Posterior cingulate gyrus (tissue), 11 donors: ENCODE results near the gene FOXP1.
A peak's percentile ranks its signal among the peaks of the same experiment; 100 is the strongest.

Experiments used
- DNase-seq, 10 donors: peaks; one replicate each; pipeline versions ENCODE4 v3.0.0 to v3.0.0-alpha.2; 2020 to 2021; ENCODE audit warnings: mixed read lengths in 3 of 10
- intact Hi-C: fragments of 100-400 bp; cut with DNase I; formaldehyde crosslinking; loops from one replicate; pipeline ENCODE4 v1.15.1; 2023

FOXP1 gene

GRCh38 chr3:71392251-71392650, 191.3 kb downstream of the FOXP1 start:
- no peak for DNase-seq
- intact Hi-C loops, result no loop called here

DNA sequence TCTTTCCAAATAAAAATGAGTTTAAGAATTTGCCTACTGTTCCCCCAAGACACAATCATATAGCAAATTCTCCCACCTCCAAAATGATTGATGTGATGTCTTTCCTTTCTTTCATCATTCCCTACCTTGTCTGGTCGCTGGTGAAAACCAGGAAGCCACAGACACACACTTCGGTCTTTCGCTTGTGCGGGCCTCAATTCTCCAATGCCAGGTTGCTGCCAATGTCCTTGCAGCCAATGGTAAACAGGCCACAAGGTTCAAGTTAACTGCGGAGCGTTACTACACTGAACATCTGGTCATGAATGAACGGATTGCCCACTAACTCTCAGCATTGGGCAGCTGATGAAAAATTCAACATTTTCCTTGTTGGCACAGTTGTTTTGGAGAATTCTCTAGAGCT, 192.2 kb downstream of the FOXP1 start:
- intact Hi-C loops, result no loop called here
- no peak for DNase-seq

DNA sequence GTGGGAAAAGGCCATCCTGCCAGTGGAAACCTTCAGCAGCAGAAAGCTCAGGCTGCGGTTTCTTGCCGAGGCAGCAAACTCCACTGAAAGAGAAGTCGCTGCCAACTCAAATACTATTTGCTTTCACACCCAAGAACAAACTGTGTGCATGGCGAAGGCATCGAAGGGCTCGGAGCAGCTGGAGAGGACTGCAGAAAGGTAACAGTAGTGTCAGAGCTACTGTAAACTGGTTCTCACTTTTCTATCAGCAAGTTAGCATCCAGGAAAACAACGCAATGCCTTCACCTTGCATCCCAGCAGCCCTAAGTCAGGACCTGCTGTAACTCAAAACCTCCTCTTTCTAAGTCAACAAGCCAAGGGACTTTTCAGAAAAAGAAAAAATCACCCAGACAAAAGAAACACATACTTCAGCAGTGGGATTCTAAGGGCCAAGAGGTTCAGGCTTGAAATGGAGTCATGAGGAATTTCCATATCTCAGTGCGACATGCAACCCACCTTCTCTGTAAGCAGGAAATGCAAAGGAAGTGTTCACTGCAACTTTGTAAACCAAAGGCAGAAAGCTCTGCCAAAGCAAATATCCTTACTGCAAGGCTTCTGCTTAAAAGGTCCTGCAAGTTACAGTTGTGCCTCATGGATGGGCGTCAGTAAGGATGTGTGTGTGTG, 193.5 kb downstream of the FOXP1 start:
- peak in 4 of 10 donors; percentile 14 to 84 (median 77) for DNase-seq
- intact Hi-C loops, result no loop called here

DNA sequence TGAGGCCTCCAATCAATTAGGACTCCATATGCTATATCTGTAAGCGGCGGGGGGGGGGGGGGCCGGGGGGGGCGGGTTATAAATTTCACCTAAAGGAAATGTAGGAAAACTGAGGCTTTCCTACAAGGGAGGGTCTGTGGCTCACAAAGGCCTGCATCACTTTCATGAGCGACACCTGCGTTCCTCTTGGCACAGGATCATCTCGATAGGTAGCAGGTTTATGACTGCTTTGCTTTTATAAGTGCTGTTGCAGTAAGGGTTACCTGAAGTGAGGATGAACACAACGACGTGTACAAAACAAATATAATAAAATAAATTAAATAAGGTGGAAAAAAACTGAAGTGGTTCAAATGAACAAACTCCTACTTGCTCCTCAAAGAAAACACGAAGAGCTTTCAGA, 194.3 kb downstream of the FOXP1 start:
- intact Hi-C loops, result no loop called here
- no peak for DNase-seq

GRCh38 chr3:71388535-71389120, 194.9 kb downstream of the FOXP1 start:
- no peak for DNase-seq
- intact Hi-C loops, result no loop called here

GRCh38 chr3:71387586-71387985, 195.9 kb downstream of the FOXP1 start:
- no peak for DNase-seq
- intact Hi-C loops, result no loop called here

DNA sequence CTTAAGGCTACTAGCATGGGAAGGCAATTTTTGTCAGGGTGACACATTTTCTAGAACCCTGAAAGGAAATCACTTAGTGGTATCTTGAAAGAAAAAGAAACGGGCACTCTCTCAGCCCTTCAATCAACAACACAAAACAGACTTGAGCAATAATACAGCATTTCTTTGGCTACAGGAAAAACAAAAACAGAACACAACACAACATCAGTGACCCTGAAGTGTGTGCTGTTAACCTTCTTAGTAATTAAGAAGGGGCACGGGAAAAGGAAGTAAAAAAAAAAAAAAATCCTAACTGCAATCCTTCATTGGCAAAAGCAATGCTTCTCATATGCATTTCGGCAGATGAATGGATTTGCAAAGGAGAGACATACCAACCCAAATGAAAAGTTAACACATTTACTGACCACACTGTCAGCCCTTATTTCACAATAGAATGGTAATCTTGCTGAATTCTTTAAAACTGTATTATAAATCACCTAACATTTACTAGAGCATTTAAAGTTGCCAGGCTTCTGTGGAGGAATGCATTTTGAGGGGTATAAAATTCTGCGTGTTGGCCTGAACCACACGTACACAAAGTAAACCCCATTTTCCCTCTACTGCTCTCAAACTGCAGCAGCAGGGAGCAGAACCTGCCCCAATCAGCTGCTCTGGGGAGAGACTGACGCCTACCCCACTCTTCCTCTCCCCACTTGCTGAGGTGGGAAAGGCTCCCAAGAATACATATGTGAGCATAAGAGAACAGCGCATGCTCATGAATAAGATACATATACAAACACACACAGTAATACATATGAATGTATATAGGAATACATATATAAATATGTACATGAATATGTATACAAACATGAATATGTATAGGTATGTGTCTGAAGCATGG, 198.5 kb downstream of the FOXP1 start:
- intact Hi-C loops, result no loop called here
- DNase-seq, result no peak

- no peak for DNase-seq
- intact Hi-C loops, result no loop called here
Observed at GRCh38 chr3:71384388-71384787, 199.1 kb downstream of the FOXP1 start.

DNA sequence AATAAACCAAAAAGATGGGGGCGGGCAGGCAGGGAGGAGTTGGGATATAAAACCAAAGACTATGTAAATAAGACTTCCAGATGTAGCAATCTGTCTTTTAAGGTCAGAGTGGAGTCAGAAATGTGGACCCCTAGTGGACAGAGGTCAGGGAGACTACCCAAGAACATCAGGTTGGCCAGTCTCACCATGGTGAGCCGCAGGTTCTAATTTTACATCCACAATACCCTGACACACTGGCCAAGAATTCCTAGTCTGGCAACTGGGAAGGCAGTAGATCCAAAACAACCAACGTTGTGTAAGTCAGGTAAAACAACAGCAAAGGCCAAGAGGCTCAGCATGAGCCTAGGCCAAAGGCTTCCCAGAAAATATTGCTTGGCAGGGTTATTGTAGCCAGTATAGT, 203.4 kb downstream of the FOXP1 start:
- intact Hi-C loops, result no loop called here
- DNase-seq, result no peak

DNA sequence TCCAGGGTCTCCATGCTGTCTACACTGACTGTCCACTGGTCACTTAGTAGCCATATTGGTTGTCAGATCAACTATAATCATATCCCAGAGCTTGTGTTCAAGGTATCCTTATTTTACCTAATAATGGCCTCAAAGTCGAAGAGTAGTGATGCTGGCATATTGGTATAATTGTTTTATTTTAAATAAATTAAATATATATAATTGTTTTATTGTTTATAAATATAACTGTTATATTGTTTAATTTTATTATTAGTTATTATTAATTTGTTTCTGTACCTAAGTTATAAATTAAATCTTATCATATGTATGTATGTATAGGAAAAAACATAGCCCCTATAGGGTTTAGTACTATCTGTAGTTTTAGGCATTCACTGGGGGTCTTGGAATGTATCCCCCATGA, 205.0 kb downstream of the FOXP1 start:
- intact Hi-C loops, result no loop called here

DNA sequence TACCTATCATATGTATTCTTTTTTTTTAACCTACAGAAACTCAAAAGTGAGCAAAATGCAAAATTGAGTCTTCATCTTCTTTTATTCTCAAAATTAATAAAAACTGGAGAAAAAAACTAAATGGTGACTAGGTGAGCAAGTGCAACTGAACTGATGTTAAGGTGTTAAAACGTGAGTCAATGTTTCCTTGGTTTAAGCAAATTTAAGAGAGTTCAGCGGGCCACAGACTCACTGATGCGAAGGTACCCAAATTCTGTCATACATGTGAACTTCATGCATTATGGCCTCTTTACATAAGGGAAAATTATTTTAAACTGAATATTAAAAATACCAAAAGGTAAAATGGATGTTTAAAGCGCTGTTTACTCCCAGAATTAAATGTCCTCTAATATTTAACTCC, 206.6 kb downstream of the FOXP1 start:
- intact Hi-C loops, result no loop called here

More for the DNA sequence above, 205.0 kb downstream of the FOXP1 start:
- DNase-seq, result no peak

DNA sequence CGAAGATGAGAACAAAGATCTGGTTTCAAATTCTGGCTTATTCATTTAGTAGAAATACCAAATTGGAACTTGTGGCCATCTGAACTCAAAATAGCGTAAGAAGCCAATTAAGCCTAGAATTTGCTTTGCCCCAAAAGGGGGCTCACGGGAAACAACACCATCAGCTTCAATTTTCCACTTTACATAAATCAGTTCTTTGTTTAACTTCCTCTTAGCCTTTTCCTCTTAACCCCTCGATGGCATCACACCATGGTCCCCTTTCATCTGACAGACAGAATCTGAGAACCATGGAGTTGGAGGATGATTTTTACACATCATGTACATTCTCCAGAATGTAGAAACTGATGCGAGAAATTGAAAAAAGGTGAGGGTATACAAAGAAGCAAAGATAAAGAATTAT, 207.0 kb downstream of the FOXP1 start:
- DNase-seq, result no peak
- intact Hi-C loops, result no loop called here

More for the DNA sequence above, 206.6 kb downstream of the FOXP1 start:
- no peak for DNase-seq

GRCh38 chr3:71374582-71374981, 208.9 kb downstream of the FOXP1 start:
- intact Hi-C loops, result no loop called here
- DNase-seq, result no peak

GRCh38 chr3:71372911-71373637, 210.5 kb downstream of the FOXP1 start:
- intact Hi-C loops, result no loop called here
- DNase-seq, result no peak

DNA sequence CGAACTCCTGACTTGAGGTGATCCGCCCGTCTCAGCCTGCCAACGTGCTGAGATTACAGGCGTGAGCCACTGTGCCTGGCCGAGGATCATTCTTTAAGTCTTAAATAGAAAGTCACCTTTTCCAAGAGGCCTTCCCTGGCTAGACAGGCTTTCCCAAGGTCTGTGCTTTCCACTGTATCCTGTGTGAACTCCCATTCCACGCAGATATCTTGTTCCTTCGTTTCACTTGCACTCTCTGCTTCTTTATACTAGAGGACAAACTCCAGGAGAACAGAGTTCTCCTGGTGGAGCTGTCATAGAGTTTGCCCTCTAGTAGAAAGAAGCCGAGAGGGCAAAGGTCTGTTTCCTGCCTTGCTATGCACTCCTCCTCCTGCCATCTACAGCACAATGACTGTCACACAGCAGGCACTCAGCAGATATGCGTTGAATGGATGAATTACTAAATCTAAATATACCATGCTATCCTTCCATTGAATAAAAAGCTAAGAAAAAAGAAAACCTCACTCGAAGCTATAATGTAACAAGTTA, 211.2 kb downstream of the FOXP1 start:
- no peak for DNase-seq
- intact Hi-C loops, result no loop called here

GRCh38 chr3:71371282-71371681, 212.2 kb downstream of the FOXP1 start:
- intact Hi-C loops, result no loop called here
- no peak for DNase-seq

DNA sequence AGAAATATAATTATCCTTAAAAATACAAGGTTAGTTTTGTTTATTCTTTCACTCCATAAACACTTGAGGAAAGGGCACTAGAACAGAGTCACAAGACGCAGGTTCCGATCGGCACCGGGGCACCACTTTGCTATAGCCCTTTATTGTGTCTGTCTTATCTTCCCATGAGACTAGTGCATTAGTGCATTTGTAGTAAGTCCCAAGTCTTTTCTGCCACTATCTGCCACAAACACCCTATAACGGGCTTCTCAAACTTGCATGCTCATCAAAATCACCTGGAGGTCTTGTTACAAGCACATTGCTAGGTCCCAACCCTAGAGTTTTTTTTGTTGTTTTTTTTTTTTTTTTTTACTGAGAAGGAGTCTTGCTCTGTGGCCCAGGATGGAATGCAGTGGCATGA, 213.1 kb downstream of the FOXP1 start:
- no peak for DNase-seq
- intact Hi-C loops, result no loop called here

GRCh38 chr3:71369701-71370391, 213.7 kb downstream of the FOXP1 start:
- DNase-seq, result no peak
- intact Hi-C loops, result no loop called here

GRCh38 chr3:71366988-71367604, 216.4 kb downstream of the FOXP1 start:
- no peak for DNase-seq
- intact Hi-C loops, result no loop called here
